ENCODE results near the gene WDR6. TPM values are rescaled to one million over a fixed set of nuclear protein-coding genes. Genes with fewer than 3 reads are reported as not detected.

WDR6 gene
- total and polyA plus RNA-seq, 10 of the 15 experiments (the other 5 are each of a cell fraction or from before 2014, with no cell fraction given) = 21.3 to 169 (median 107) TPM

DNA sequence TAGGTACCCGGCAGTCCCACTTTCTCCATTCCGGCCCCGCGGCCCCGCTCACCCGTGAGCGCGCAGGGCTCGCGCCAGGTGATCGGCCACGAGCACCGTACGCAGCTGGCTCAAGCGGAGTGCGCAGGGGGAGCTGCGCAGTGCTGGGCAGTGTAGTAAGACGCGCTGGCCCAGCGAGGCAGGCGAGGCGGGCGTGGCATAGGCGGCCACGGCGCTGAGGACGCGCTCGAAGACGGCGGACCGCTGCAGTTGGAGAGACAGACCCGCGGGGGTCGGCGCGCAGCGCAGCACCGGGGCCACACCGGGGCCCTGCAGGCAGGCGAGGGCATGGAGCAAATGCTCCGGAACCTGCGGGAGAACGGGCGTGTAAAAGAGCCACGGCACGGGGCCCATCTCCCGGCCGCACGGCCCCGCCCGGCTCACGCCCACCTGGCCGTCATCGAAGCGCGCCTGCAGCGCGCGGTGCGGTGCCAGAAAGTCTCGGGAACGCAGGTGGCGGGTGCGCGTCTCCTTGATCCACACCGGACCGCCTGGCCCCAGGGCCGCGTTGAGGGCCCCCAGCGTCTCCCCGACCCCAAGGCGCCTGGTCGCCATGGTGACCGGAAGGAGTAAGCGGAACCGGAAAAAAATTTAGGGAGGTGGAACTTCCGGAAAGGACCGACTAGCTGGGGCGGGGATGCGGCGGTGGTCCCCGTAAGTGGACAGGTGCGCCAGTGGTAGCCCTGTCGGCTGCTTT, 10.9 kb downstream of the WDR6 start, which contains the start of gene DALRD3 (continued):
- TF ChIP-seq NFYB (IDR thresholded peaks at IDR 0.05; ENCODE audit: insufficient read depth, low read depth, low read length) (no peak), MTA2 (IDR thresholded peaks at IDR 0.05; ENCODE audit: low read depth) (no peak), SP1 (IDR thresholded peaks at IDR 0.05; ENCODE audit: low read depth, low read length) (no peak), TAF1 (IDR thresholded peaks at IDR 0.05; ENCODE audit: borderline replicate concordance, low read depth, low read length) (no peak), TBL1XR1 (IDR thresholded peaks at IDR 0.05; ENCODE audit: low read depth, low read length) (no peak), CBX5 (IDR thresholded peaks at IDR 0.05; ENCODE audit: low read depth) (no peak), EGR1 (IDR thresholded peaks at IDR 0.05; ENCODE audit: borderline replicate concordance in 1 of 2, low read depth in 2 of 2, low read length in 2 of 2) (peak in 1 of 2 experiments; percentile 11; a peak in 1 of 3 replicates), ETV6 (conservative IDR thresholded peaks at IDR 0.05 in 1 of 2, IDR thresholded peaks at IDR 0.05 in 1 of 2; ENCODE audit: borderline replicate concordance in 1 of 2, low read depth in 1 of 2) (peak in 1 of 2 experiments; percentile 41; a peak in 1 of 4 replicates), PML (IDR thresholded peaks at IDR 0.05; ENCODE audit: low read length) (no peak), TCF12 (IDR thresholded peaks at IDR 0.05; ENCODE audit: low read depth, low read length) (peak; percentile 43; the same call in 1 of the 2 replicates)
- TF ChIP-seq, protein P1, sequence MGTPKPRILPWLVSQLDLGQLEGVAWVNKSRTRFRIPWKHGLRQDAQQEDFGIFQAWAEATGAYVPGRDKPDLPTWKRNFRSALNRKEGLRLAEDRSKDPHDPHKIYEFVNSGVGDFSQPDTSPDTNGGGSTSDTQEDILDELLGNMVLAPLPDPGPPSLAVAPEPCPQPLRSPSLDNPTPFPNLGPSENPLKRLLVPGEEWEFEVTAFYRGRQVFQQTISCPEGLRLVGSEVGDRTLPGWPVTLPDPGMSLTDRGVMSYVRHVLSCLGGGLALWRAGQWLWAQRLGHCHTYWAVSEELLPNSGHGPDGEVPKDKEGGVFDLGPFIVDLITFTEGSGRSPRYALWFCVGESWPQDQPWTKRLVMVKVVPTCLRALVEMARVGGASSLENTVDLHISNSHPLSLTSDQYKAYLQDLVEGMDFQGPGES (IDR thresholded peaks at IDR 0.05) = no peak
- TF ChIP-seq, protein P2, sequence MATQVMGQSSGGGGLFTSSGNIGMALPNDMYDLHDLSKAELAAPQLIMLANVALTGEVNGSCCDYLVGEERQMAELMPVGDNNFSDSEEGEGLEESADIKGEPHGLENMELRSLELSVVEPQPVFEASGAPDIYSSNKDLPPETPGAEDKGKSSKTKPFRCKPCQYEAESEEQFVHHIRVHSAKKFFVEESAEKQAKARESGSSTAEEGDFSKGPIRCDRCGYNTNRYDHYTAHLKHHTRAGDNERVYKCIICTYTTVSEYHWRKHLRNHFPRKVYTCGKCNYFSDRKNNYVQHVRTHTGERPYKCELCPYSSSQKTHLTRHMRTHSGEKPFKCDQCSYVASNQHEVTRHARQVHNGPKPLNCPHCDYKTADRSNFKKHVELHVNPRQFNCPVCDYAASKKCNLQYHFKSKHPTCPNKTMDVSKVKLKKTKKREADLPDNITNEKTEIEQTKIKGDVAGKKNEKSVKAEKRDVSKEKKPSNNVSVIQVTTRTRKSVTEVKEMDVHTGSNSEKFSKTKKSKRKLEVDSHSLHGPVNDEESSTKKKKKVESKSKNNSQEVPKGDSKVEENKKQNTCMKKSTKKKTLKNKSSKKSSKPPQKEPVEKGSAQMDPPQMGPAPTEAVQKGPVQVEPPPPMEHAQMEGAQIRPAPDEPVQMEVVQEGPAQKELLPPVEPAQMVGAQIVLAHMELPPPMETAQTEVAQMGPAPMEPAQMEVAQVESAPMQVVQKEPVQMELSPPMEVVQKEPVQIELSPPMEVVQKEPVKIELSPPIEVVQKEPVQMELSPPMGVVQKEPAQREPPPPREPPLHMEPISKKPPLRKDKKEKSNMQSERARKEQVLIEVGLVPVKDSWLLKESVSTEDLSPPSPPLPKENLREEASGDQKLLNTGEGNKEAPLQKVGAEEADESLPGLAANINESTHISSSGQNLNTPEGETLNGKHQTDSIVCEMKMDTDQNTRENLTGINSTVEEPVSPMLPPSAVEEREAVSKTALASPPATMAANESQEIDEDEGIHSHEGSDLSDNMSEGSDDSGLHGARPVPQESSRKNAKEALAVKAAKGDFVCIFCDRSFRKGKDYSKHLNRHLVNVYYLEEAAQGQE (IDR thresholded peaks at IDR 0.05; ENCODE audit: low read depth, low read length) = no peak
- TF ChIP-seq, protein P3, sequence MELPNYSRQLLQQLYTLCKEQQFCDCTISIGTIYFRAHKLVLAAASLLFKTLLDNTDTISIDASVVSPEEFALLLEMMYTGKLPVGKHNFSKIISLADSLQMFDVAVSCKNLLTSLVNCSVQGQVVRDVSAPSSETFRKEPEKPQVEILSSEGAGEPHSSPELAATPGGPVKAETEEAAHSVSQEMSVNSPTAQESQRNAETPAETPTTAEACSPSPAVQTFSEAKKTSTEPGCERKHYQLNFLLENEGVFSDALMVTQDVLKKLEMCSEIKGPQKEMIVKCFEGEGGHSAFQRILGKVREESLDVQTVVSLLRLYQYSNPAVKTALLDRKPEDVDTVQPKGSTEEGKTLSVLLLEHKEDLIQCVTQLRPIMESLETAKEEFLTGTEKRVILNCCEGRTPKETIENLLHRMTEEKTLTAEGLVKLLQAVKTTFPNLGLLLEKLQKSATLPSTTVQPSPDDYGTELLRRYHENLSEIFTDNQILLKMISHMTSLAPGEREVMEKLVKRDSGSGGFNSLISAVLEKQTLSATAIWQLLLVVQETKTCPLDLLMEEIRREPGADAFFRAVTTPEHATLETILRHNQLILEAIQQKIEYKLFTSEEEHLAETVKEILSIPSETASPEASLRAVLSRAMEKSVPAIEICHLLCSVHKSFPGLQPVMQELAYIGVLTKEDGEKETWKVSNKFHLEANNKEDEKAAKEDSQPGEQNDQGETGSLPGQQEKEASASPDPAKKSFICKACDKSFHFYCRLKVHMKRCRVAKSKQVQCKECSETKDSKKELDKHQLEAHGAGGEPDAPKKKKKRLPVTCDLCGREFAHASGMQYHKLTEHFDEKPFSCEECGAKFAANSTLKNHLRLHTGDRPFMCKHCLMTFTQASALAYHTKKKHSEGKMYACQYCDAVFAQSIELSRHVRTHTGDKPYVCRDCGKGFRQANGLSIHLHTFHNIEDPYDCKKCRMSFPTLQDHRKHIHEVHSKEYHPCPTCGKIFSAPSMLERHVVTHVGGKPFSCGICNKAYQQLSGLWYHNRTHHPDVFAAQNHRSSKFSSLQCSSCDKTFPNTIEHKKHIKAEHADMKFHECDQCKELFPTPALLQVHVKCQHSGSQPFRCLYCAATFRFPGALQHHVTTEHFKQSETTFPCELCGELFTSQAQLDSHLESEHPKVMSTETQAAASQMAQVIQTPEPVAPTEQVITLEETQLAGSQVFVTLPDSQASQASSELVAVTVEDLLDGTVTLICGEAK (IDR thresholded peaks at IDR 0.05; ENCODE audit: borderline replicate concordance) = peak; percentile 91
- TF ChIP-seq, protein P4, sequence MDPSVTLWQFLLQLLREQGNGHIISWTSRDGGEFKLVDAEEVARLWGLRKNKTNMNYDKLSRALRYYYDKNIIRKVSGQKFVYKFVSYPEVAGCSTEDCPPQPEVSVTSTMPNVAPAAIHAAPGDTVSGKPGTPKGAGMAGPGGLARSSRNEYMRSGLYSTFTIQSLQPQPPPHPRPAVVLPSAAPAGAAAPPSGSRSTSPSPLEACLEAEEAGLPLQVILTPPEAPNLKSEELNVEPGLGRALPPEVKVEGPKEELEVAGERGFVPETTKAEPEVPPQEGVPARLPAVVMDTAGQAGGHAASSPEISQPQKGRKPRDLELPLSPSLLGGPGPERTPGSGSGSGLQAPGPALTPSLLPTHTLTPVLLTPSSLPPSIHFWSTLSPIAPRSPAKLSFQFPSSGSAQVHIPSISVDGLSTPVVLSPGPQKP (IDR thresholded peaks at IDR 0.05; ENCODE audit: low read depth, low read length) = peak; percentile 70; the same call in 1 of the 2 replicates
- TF ChIP-seq, protein P5, sequence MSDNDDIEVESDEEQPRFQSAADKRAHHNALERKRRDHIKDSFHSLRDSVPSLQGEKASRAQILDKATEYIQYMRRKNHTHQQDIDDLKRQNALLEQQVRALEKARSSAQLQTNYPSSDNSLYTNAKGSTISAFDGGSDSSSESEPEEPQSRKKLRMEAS (IDR thresholded peaks at IDR 0.05; ENCODE audit: low read depth, low read length) = no peak
- TF ChIP-seq, protein P6, sequence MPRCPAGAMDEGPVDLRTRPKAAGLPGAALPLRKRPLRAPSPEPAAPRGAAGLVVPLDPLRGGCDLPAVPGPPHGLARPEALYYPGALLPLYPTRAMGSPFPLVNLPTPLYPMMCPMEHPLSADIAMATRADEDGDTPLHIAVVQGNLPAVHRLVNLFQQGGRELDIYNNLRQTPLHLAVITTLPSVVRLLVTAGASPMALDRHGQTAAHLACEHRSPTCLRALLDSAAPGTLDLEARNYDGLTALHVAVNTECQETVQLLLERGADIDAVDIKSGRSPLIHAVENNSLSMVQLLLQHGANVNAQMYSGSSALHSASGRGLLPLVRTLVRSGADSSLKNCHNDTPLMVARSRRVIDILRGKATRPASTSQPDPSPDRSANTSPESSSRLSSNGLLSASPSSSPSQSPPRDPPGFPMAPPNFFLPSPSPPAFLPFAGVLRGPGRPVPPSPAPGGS (IDR thresholded peaks at IDR 0.05; ENCODE audit: borderline replicate concordance, insufficient read depth, low read depth, low read length, poor library complexity, severe bottlenecking) = peak; percentile 71
